Neural progenitor cell (in vitro differentiated cells): ENCODE data around the gene SRBD1.

Experiments
- CTCF ChIP-seq: fragments of 200-600 bp; sonication (generic); IDR thresholded peaks from 2 replicates; pipeline ENCODE4 v1.5.1; 2017; ENCODE audit warnings: antibody characterized with exemption, mild to moderate bottlenecking
- EZH2 ChIP-seq: fragments of 200-600 bp; sonication (generic); IDR thresholded peaks from 2 replicates; pipeline ENCODE4 v1.6.1; 2017; ENCODE audit warnings: antibody characterized with exemption, mild to moderate bottlenecking, moderate library complexity
- EZH2phosphoT487 ChIP-seq: fragments of 200-600 bp; sonication (generic); IDR thresholded peaks from 2 replicates; pipeline ENCODE4 v1.6.1; 2017; ENCODE audit warnings: antibody characterized with exemption

GRCh38 chr2:45382744-45383143 lies 228.3 kb downstream of the SRBD1 start:
- no peak for TF ChIP-seq CTCF
- TF ChIP-seq EZH2: no peak
- no peak for TF ChIP-seq EZH2phosphoT487
